H1 (cell line): ENCODE results near the gene STH. TPM values are rescaled to one million over a fixed set of nuclear protein-coding genes. Genes with fewer than 3 reads are reported as not detected.

ENCODE experiments used
- BCL11A ChIP-seq, 2 experiments: IDR thresholded peaks; one replicate each; pipeline ENCODE4 v1.6.1; 2011; ENCODE audit warnings: low read depth in 2 of 2, low read length in 2 of 2, mild to moderate bottlenecking in 2 of 2
- SAP30 ChIP-seq: fragments of 300-600 bp; sonication (generic); IDR thresholded peaks from 2 replicates; pipeline ENCODE4 v1.7.1; 2012; ENCODE audit warnings: low read length, moderate library complexity, mild to moderate bottlenecking, inconsistent platforms; ENCODE audit not compliant: insufficient read depth, insufficient replicate concordance
- SP2 ChIP-seq: IDR thresholded peaks from 2 replicates; pipeline ENCODE4 v1.6.1; 2012; ENCODE audit warnings: mild to moderate bottlenecking, low read length, inconsistent platforms
- TEAD4 ChIP-seq: IDR thresholded peaks from 2 replicates; pipeline ENCODE4 v1.6.1; 2012; ENCODE audit warnings: low read depth, low read length, inconsistent platforms, mixed read lengths
- polyA plus RNA-seq, 7 experiments: library from polyadenylated mRNA; depleted of rRNA in 3 of 7; stranded (reverse) in 5 of 7; unstranded in 2 of 7; fragments of >200 nt in 5 of 7; fragments of 200-250 nt in 2 of 7; gene quantifications; 1 replicate in 5 of 7; 2 replicates in 1 of 7; 4 replicates in 1 of 7; pipeline versions ENCODE4 v1.2.1 to v1.2.3, GENCODE V29; 2011 to 2013; ENCODE audit warnings: missing spikeins in 2 of 7, mixed read lengths in 2 of 7
- total RNA-seq: library from RNA; stranded (reverse); fragmentation: NEBNext Ultra II Directional; extraction: Animal tissue kit (Norgen Biotek cat#: 25700); gene quantifications from 2 replicates; pipeline ENCODE4 v1.2.1, GENCODE V29; 2021
- TF ChIP-seq, protein P1 (sequence below): fragments of 300-600 bp; sonication (generic); IDR thresholded peaks from 2 replicates; pipeline ENCODE4 v1.7.1; 2012; ENCODE audit warnings: low read length, moderate library complexity, mild to moderate bottlenecking, inconsistent platforms; ENCODE audit not compliant: insufficient replicate concordance

The STH gene
- total and polyA plus RNA-seq, 2 of the 8 experiments (the other 6 are each of a cell fraction or from before 2014, with no cell fraction given), result not detected

GRCh38 chr17:46009681-46010596 lies 10.9 kb downstream of the STH start (continued):
- TF ChIP-seq, protein P1, sequence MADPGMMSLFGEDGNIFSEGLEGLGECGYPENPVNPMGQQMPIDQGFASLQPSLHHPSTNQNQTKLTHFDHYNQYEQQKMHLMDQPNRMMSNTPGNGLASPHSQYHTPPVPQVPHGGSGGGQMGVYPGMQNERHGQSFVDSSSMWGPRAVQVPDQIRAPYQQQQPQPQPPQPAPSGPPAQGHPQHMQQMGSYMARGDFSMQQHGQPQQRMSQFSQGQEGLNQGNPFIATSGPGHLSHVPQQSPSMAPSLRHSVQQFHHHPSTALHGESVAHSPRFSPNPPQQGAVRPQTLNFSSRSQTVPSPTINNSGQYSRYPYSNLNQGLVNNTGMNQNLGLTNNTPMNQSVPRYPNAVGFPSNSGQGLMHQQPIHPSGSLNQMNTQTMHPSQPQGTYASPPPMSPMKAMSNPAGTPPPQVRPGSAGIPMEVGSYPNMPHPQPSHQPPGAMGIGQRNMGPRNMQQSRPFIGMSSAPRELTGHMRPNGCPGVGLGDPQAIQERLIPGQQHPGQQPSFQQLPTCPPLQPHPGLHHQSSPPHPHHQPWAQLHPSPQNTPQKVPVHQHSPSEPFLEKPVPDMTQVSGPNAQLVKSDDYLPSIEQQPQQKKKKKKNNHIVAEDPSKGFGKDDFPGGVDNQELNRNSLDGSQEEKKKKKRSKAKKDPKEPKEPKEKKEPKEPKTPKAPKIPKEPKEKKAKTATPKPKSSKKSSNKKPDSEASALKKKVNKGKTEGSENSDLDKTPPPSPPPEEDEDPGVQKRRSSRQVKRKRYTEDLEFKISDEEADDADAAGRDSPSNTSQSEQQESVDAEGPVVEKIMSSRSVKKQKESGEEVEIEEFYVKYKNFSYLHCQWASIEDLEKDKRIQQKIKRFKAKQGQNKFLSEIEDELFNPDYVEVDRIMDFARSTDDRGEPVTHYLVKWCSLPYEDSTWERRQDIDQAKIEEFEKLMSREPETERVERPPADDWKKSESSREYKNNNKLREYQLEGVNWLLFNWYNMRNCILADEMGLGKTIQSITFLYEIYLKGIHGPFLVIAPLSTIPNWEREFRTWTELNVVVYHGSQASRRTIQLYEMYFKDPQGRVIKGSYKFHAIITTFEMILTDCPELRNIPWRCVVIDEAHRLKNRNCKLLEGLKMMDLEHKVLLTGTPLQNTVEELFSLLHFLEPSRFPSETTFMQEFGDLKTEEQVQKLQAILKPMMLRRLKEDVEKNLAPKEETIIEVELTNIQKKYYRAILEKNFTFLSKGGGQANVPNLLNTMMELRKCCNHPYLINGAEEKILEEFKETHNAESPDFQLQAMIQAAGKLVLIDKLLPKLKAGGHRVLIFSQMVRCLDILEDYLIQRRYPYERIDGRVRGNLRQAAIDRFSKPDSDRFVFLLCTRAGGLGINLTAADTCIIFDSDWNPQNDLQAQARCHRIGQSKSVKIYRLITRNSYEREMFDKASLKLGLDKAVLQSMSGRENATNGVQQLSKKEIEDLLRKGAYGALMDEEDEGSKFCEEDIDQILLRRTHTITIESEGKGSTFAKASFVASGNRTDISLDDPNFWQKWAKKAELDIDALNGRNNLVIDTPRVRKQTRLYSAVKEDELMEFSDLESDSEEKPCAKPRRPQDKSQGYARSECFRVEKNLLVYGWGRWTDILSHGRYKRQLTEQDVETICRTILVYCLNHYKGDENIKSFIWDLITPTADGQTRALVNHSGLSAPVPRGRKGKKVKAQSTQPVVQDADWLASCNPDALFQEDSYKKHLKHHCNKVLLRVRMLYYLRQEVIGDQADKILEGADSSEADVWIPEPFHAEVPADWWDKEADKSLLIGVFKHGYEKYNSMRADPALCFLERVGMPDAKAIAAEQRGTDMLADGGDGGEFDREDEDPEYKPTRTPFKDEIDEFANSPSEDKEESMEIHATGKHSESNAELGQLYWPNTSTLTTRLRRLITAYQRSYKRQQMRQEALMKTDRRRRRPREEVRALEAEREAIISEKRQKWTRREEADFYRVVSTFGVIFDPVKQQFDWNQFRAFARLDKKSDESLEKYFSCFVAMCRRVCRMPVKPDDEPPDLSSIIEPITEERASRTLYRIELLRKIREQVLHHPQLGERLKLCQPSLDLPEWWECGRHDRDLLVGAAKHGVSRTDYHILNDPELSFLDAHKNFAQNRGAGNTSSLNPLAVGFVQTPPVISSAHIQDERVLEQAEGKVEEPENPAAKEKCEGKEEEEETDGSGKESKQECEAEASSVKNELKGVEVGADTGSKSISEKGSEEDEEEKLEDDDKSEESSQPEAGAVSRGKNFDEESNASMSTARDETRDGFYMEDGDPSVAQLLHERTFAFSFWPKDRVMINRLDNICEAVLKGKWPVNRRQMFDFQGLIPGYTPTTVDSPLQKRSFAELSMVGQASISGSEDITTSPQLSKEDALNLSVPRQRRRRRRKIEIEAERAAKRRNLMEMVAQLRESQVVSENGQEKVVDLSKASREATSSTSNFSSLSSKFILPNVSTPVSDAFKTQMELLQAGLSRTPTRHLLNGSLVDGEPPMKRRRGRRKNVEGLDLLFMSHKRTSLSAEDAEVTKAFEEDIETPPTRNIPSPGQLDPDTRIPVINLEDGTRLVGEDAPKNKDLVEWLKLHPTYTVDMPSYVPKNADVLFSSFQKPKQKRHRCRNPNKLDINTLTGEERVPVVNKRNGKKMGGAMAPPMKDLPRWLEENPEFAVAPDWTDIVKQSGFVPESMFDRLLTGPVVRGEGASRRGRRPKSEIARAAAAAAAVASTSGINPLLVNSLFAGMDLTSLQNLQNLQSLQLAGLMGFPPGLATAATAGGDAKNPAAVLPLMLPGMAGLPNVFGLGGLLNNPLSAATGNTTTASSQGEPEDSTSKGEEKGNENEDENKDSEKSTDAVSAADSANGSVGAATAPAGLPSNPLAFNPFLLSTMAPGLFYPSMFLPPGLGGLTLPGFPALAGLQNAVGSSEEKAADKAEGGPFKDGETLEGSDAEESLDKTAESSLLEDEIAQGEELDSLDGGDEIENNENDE, result no peak
- TF ChIP-seq SP2, result no peak
- no peak for TF ChIP-seq TEAD4
- no peak for TF ChIP-seq BCL11A (IDR thresholded peaks at IDR 0.05; ENCODE audit: low read depth in 2 of 2, low read length in 2 of 2)
- no peak for TF ChIP-seq SAP30
- TF ChIP-seq, all 59 proteins: peak for 0
